Cardiac fibroblast (primary cell): ENCODE measurements around the gene CFHR1.

Source experiments
- DNase-seq, 2 donors: peaks; one replicate each; pipeline versions ENCODE4 v3.0.0 to v3.0.0-alpha.2; 2010; ENCODE audit warnings: low read depth in 2 of 2
- H3K4me3 ChIP-seq, 2 donors: replicated peaks in 1 of 2; 1 replicate in 1 of 2; 2 replicates in 1 of 2; pipeline ENCODE4 v1.5.1; 2011; ENCODE audit warnings: low read depth in 2 of 2, low read length in 2 of 2, mild to moderate bottlenecking in 2 of 2, moderate library complexity in 1 of 2
- TF ChIP-seq, protein P1 (sequence below): IDR thresholded peaks from one replicate; pipeline ENCODE4 v1.5.1; 2011; ENCODE audit warnings: low read depth, mild to moderate bottlenecking, low read length, inconsistent platforms

CFHR1 gene

DNA sequence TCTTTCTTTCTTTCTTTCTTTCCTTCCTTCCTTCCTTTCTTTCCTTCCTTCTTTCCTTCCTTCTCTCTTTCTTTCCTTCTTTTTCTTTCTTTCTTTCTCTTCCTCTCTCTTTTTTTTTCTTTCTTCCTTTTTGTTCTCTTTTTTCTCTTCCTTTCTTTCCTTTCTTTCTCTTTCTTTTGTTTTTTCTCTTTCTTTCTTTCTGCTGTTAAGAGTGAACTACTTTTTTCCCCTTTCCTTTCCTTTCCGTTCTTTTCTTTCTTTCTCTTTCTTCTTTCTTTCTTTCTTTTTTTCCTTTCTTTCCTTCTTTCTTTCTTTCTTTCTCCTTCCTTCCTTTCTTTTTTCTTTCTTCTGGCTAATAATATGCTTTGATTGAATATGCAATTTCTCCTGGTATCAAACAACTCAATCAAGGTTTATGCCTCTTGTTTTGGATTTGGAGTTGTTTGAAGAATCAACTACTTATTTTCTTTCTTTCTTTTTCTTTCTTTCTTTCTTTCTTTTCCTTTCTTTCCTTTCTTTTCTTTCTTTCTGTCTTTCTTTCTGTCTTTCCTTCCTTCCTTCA, 40.9 kb downstream of the CFHR1 start:
- TF ChIP-seq, protein P1, sequence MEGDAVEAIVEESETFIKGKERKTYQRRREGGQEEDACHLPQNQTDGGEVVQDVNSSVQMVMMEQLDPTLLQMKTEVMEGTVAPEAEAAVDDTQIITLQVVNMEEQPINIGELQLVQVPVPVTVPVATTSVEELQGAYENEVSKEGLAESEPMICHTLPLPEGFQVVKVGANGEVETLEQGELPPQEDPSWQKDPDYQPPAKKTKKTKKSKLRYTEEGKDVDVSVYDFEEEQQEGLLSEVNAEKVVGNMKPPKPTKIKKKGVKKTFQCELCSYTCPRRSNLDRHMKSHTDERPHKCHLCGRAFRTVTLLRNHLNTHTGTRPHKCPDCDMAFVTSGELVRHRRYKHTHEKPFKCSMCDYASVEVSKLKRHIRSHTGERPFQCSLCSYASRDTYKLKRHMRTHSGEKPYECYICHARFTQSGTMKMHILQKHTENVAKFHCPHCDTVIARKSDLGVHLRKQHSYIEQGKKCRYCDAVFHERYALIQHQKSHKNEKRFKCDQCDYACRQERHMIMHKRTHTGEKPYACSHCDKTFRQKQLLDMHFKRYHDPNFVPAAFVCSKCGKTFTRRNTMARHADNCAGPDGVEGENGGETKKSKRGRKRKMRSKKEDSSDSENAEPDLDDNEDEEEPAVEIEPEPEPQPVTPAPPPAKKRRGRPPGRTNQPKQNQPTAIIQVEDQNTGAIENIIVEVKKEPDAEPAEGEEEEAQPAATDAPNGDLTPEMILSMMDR = no peak
- DNase-seq = no peak

DNA sequence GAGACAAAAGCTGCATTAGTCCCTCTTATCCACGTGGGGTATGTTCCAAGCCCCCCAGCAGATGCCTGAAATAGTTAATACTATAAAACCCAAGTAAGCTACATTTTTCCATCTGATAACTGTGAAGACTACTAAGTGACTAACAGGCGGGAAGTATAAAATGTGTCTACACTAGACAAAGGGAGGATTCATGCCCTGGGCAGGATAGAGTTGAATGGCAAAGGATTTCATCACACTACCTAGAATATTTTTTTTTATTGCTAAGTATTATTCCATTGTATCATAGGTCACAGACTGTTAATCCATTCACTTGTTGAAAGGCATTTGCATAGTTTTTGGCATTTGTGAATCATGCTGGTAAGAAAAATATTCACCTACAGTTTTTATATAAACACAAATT, 41.9 kb downstream of the CFHR1 start:
- TF ChIP-seq, protein P1 = no peak
- no peak overlapping the region for H3K4me3 ChIP-seq
- DNase-seq = no peak

More for the DNA sequence above, 40.9 kb downstream of the CFHR1 start:
- no peak overlapping the region for H3K4me3 ChIP-seq

DNA sequence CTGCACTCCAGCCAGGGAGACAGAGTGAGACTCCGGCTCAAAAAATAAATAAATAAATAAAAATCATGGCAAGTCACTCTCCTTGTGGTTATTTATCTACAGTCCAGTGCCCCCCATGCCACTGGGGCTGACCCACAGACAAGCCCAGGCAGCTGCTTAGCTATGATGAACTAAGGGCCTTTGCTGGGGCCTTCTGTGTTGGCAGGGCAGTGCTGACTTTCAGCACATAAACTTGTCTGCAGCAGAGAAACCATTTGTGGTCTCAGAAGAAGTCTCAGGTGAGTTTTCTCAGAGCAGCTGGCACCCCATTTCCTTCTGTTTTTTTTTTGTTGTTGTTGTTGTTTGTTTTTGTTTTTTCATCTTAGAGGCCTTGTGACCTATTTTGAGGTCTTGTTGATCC, 47.4 kb downstream of the CFHR1 start:
- no peak overlapping the region for H3K4me3 ChIP-seq
- TF ChIP-seq, protein P1 = no peak
- no peak for DNase-seq

DNA sequence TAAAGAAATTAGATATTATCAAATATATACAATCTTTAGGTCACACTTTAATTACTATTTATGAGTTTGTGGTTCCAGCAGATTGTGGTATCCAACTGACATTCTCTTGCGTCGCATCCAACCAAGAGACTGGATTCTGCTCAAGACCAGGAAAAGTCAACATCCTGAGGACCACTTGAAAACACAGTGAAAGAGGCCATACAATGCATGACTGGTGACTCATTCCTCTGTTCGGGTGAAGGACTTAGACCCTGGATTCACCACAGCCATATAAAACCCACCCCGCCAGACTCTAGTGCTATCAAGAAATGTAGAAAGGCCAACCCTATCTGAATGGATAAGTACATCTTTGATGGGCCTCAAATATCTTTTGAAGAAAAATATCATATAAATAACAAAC, 53.9 kb downstream of the CFHR1 start:
- TF ChIP-seq, protein P1 = no peak
- DNase-seq = no peak
- H3K4me3 ChIP-seq = no peak overlapping the region

DNA sequence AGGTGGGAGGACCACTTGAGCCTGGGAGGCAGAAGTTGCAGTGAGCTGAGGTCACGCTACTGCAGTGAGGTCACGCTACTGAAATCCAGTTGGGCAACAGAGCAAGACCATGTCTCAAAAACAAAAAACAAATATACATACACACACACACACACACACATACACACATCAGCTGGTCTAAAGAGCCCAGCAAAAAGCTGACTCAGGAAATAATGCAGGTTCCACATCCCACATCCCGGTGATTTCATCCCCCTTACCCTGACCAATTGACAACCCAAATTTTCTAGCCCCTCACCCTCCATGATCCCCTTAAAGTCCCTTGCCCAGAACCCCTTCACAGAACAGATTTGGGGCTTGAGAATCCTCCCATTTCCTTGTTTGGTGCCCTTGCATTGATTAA, 56.4 kb downstream of the CFHR1 start:
- no peak overlapping the region for H3K4me3 ChIP-seq
- DNase-seq = no peak
- TF ChIP-seq, protein P1 = no peak

DNA sequence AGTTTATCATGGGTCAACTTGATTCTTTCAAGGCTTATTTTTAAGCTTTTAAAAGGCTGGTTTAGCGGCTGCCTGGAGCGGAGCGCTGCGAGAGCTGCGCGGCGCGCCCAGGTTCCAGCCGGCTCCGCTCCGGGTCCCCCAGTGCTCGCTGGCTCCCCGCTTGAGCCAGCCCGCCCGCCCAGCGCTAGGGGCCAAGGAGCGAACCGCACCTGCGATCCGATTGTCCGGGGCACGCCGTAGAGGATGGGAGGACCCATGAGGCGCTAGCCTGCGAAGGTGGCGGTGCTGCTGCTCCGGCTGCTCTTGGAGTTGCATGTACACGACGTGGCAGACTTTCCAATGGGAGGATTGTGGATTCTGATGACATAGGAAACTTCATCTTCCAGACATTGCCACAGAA, 58.4 kb downstream of the CFHR1 start:
- TF ChIP-seq, protein P1 = no peak

More for the DNA sequence above, 58.4 kb downstream of the CFHR1 start:
- peak overlapping the region; percentile 5 to 17 for H3K4me3 ChIP-seq
- DNase-seq = peak; percentile 4 to 20
